ENCODE results near the gene CCDC78.
A peak's percentile ranks its signal among the peaks of the same experiment; 100 is the strongest.

DNA sequence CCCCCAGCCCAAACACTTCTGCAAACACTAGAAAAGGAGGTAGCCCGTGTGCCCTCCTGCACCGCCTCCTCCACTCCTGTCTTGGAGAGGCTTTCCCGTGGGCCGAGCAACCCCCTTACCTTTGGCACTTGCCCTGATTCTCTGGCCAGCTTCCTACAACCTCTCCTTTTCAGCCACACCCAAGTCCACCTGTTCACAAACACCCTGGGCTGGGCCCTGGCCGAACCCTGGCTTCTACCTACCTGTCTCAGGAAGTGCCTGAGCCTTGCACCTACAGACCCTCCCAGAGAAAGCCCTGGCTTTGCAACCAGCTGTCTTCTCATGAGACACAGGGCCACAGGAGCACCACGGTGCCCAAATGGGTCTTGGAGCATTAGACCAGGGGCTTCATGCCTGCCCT is 7.3 kb downstream of the CCDC78 start:
- TF ChIP-seq POLR2A (IDR thresholded peaks at IDR 0.05; ENCODE audit: borderline replicate concordance, extremely low read depth, insufficient read depth, insufficient read length) (peak; percentile 10), YY1 (IDR thresholded peaks at IDR 0.05; ENCODE audit: extremely low read depth, insufficient replicate concordance, low read depth, low read length) (no peak), SP1 (IDR thresholded peaks at IDR 0.05; ENCODE audit: low read depth) (no peak)
- TF ChIP-seq, protein P1, sequence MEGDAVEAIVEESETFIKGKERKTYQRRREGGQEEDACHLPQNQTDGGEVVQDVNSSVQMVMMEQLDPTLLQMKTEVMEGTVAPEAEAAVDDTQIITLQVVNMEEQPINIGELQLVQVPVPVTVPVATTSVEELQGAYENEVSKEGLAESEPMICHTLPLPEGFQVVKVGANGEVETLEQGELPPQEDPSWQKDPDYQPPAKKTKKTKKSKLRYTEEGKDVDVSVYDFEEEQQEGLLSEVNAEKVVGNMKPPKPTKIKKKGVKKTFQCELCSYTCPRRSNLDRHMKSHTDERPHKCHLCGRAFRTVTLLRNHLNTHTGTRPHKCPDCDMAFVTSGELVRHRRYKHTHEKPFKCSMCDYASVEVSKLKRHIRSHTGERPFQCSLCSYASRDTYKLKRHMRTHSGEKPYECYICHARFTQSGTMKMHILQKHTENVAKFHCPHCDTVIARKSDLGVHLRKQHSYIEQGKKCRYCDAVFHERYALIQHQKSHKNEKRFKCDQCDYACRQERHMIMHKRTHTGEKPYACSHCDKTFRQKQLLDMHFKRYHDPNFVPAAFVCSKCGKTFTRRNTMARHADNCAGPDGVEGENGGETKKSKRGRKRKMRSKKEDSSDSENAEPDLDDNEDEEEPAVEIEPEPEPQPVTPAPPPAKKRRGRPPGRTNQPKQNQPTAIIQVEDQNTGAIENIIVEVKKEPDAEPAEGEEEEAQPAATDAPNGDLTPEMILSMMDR (IDR thresholded peaks at IDR 0.05 in 2 of 3, conservative IDR thresholded peaks at IDR 0.05 in 1 of 3; ENCODE audit: borderline replicate concordance in 1 of 3, insufficient read depth in 1 of 3, low read depth in 2 of 3, low read length in 2 of 3): no peak

Data from HCT116 (cell line).